GM21447 (cell line): ENCODE results near the gene RAB4A.

ENCODE experiments used
- ATAC-seq: cut with Tn5 transposase; IDR thresholded peaks from one replicate; pipeline ENCODE4 v1.9.1; 2021; ENCODE audit not compliant: unreplicated experiment

Gene RAB4A

DNA sequence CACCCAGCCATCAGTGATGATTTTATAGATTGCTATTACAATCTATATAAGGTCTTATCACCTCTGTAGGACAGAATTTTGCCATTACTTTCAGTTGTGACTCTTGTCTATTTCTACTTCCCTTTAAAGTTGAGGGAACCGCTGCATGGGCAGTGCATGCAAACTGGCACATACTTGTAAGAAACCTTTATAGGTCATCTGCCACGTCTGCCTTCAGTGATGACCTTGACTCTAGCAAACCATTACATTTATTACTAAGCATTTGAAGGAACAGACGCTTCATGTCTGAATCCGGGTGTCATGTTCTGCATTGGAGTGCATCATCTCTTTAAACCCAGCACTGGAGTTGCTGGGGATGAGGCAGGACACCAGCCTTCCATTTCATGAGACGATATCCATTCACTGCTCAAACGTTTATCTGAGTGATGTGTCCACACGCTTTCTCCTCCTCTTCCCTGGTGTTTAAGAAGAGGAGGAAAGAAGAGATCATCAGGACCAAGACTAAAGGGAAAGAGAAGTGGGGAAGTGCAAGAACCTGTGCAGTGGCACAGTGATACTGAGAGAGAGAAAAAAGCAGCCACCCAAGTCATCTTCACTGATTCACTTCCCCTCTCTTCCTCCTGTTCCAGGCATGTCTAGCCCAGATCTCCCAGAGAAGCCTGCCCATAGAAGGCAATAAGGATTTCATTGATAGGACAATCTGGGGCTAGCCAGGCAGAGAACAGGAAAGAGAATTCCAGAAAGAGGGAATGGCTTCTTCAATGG is 57.9 kb downstream of the RAB4A start:
- no peak for ATAC-seq

DNA sequence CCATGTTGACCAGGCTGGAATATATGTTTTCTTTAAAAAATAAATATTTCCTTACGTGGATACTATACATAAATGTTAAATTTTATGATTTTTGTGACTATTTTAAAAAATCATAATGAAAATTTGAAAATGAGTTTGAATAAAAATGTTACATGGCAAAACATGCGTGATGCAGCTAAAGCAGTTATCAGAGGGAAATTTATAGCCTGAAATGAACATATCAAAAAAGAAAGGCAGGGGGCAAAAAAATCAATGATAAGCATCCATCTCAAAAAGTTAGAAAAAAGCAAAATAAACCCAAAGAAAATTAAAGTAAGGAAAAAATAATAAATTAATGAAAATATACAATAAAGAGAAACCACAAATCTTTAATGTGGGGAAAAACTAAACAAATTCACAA is 63.4 kb downstream of the RAB4A start:
- no peak for ATAC-seq

DNA sequence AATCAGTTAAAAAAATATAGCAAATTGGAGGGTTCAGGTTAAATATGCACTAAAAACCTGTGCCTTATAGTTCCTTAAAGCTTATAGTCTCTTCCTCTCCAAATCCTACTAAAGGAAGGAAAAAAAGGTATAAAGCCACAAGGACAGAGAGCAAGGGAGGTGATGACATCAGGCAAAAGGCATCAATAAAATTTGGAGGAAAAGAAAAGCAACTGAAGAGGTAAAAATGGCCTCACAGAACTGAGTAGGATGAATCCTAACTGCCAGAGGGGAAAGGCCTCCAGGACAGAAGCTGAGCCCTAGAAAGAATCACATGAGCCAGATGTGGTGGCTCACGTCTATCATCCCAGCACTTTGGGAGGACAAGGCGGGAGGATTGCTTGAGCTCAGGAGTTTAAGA is 63.8 kb downstream of the RAB4A start:
- no peak for ATAC-seq

DNA sequence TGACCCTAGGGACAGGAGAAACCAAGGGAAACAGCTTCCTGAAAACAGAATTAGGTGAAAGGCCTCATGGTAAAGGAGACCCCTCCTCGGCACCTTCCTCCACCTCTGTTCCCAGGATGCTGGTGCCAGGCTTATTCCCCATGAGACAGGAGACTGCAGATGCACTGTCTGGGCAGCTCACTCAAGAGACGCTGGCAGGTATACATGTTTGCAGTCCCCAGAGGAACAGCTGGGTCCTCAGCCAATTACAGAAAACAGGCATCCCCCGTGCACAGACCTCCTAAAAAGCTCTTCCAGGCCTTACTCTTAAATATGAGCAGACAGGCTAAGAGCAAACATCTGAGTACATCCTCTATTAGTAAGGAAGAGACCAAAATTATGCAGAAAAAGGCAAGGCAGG is 65.4 kb downstream of the RAB4A start:
- no peak for ATAC-seq

DNA sequence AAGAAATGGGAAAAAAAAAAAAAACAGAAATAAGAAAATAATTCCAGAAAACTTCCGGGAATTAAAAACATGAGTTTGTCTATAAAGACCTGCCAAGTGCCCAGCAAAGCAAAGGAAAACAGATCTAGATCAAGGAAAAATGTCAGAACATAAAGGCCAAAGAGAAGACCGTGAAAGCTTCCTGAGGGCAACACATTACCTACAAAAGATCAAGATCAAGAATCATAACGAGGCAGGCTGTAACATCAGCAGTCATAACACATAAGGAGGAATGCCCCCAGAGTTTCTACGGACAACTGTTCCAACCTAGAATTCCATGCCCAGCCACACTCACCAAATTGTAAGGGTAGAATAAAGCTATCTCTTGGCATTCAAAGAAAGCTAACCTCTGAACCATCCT is 68.2 kb downstream of the RAB4A start:
- no peak for ATAC-seq

DNA sequence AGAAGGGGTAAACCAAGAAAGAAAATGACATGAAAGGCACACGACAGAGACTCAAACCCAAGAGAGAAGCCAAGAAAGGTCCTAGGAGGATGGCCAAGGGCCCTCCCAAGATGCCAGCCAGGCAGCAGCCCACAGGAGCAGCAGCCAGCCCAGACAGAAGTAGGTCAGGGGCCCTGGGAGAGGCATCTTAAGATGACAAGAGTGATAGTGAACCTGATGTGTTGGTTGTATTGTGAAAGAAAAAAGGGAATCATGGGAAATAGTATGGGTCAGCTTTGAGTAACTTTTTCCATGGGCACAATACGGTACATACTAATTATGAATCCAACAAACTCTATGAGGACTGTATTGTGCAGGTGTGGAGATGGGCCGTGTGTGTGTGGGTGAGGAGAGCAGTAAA is 68.6 kb downstream of the RAB4A start:
- ATAC-seq: no peak

DNA sequence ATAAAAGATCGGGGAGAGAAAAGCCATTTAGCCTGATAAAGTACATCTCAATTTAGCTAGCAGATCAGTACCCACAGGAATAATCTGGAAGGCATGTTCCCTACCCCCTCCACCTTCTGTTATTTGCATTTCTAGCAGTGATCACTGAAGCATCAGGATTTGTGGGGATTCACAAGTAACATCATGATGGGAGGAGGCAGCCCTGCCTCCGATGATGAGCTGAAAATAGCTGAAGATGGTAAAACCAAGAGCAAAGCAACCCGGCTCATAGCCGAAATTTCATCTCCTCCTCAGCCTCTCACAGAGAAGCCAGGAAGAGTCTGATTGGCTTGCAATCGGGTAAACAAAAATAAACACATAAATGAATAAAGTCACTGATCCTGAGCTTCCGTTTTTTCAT is 69.6 kb downstream of the RAB4A start:
- ATAC-seq: no peak

DNA sequence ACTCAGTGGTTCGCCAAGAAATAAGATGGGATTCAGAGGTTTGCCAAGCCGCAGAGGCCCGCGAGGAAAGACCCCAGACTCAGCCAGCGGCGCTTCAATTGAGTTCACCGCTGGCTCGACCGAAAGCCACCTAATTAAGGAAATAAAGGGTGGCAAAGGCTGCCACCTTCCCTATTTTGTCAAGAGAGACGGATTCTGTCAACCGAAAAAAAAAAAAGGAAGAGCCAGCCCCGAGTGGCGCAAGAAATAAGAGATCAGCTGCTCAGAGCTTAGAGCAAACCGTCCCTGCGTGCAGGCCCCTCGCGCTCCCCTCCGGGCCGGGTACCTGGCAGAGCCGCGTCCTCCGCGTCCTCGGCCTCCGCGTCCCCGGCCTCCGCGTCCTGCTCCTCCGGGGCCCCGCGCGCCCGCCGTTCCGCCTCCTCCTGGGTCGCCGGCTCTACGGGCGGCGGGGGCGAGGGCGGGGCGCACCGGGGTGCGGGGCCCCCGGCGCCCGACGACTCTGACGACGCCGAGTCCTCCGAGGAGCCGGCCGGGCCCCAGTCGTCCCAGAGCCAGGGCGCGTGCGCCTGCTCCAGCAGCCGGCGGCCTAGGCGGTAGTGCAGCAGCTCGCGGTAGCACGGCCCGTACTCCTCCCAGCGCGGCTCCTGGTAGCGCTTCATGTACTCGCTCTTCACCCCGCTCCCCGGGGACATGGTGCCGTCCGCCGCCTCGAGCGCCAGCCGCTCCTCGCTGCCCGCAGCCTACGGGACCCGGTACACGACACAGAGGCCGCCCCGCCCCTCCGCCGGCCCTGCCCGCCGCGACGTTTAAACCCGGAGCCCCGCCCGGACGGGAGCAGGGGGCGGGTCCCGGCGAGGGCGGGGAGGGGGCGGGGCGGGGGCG is 71.1 kb downstream of the RAB4A start:
- ATAC-seq: peak; percentile 60

DNA sequence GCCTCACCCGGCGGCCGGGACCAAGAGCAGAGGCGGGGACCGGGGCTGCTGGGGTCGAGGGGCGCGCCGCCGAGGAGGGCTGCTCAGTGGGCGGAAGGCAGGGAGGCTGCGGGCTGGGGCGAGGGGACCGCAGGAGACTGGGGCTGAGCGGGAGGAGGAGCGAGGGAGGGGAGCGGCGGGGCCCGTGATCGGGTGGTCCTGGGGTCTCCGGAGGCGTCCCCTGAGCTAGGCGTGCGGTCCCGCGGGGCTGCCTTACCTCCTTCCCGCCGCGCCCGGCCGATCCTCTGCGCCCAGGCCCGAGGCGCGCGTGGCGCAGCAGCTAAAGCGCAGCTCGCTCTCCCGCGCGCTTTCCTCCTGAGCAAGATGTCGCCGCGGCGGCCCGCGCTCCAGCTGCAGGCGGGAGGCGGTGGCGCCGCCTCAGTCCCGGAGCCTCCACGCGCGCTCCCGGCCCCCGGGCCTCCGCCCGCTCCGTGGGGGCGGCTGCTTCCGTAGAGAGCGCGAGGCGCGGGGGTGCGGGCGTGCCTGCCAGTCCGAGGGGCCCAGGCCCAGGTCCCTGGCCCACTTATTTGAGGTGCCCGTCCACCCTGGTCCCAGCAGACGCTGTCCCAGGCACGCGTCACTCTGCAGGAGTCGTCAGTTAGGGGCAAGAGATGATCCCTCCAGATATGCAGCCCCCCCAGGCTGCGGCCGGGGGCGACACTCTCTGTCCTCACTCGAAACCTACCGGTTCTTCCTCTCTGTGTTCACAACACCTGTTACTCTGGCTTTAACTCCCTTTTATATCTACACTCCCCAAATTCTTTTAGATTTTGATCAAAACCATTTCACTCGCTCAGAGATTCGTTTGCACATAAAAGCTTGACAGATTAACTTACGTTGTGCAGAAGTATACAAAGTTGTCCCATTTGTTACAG is 72.0 kb downstream of the RAB4A start, which contains the start of gene CCSAP:
CCSAP (minus strand) TSS at position 392 of the 914 bp plus-strand sequence. CDS start 582 bp downstream, outside the sequence.
- peak; percentile 37 for ATAC-seq

DNA sequence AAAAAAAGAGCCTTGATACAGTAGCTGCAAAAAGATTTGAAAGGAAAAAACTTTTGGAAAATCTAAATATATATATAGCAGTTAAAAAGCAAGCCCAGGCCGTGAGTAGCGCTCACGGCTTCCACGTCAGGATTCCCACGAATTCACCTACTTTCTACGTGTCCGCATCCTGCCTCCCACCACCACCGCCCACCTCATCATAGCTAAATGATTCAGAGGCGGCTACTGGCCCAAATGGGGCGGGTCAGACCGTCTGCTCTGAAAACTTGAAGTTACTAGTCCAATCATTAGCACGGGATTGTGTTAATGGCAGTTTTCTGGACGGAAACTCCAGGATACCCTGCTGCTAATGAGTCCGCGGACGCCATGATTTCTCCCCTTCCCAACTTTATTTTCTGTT is 73.2 kb downstream of the RAB4A start:
- ATAC-seq: no peak

DNA sequence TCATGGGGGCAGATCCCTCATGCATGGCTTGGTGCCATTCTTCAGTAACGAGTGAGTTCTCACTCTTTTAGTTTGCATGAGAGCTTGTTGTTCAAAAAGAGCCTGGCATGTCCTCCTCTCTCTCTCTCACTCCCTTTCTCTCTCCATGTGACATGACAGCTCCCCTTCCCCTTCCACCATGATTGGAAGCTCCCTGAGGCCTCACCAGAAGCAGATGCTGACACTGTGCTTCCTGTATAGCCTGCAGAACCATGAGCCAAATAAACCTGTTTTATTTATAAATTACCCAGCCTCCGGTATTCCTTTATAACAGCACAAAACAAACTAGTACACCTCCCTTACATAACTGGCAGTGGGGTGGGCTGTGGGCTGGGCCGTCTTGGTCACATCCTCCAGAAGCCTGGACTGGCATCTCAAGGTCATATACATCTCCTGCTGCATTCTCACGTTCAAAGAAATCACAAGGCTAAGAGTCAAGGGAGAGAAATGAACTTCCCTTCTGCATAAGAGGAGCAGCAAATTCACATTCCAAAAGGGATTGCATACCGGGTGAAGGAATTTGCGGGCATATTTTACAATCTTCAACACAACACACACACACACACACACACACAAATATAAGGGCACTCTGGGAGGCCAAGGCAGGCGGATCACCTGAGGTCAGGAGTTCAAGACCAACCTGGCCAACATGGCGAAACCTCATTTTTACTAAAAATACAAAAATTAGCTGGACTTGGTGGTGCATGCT is 74.2 kb downstream of the RAB4A start:
- ATAC-seq: no peak

DNA sequence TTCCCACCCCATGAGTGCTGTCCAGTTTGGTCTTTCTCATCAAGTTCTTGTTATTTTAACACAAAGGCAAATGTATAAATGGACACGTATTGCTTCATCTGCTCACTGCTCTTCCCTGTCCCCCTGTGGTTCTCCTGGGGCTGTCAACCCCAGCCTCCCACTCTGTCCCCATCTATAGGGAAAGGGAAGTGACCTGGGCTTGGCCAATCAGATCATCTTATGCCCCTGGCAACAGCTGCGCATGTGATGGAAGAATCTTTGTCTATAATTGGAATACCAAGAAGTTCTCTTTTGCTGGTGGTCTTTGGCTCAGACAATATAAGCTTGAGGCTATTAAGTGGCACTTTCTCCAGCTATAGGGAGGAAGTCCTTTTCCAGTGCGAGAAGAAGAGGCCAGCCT is 76.6 kb downstream of the RAB4A start:
- no peak for ATAC-seq

DNA sequence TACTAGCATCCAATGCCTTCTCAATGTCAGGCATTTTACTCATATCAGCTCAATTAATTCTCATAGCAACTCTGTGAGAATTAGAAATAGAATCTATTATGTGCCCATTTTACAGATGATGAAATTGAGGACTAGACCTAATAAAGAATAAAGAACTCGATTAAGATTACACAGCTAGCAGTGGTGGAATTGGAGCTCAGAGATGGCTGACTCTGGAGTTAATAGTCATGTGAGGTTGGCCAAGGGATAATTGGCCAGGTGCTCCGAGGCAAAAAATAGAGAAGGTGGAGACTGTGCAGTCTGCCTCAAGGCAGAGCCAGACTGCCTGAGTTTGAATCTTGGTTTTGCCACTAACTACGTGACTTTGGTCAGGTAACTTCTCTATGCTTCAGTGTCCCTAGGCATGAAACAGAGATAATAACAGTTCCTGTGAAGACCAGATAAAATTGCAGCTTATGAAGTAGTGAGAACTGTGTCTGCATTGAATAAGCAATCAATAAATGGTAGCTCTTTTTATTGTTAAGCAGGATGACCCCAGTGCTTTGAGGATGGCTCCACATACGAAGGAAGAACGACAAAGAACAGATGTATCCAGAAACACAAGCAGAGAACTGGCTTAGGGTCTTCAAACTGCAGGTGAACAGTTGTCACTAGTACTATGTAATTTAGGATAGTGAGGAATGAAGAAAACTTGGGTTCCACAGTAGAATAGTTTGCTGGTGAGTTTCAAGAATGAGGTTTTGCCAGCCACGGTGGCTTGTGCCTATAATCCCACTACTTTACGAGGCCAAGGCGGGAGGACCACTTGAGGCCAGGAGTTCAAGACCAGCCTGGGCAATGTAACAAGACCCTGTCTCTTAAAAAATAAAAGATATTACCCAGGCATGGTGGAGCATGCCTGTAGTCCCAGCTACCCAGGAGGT is 78.8 kb downstream of the RAB4A start:
- ATAC-seq: no peak

DNA sequence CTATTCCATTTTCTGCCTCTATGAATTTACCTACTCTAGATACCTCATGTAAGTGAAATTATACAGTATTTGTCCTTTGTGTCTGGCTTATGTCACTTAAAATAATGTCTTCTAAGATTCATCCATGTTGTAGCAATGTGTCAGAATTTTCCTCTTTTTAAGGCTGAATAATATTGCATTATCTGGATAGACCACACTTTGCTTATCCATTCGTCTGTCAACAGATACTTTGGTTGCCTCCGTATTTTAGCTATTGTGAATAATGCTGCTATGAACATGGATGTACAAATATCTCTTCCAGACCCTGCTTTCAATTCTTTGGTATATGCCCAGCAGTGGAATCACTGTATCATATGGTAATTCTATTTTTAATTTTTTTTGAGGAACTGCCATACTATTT is 82.1 kb downstream of the RAB4A start:
- no peak for ATAC-seq

DNA sequence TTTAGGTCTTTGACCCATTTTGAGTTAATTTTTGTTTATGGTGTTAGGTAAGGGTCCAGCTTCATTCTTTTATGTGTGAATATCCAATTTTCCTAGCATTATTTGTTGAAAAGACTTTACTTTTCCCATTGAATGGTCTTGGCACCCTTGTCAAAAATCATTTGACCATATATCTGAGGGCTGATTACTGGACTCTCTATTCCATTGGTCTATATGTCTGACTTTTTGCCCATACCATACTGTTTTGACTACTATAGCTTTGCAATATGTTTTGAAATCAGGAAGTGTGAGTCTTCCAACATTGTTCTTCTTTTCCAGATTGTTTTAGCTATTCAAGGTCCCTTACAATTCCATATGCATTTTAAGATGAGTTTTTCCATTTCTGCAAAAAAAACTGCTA is 83.3 kb downstream of the RAB4A start:
- ATAC-seq: no peak
